Cardiac fibroblast (primary cell): ENCODE measurements around the gene HYI.
"Not testable (repeated sequence)": the region's sequence is repeated elsewhere in the genome, so short reads cannot be mapped to it uniquely, and the experiment has no call there.

Experiments
- DNase-seq, 2 donors: peaks; one replicate each; pipeline versions ENCODE4 v3.0.0 to v3.0.0-alpha.2; 2010; ENCODE audit warnings: low read depth in 2 of 2
- H3K4me3 ChIP-seq, 2 donors: replicated peaks in 1 of 2; 1 replicate in 1 of 2; 2 replicates in 1 of 2; pipeline ENCODE4 v1.5.1; 2011; ENCODE audit warnings: low read depth in 2 of 2, low read length in 2 of 2, mild to moderate bottlenecking in 2 of 2, moderate library complexity in 1 of 2
- TF ChIP-seq, protein P1 (sequence below): IDR thresholded peaks from one replicate; pipeline ENCODE4 v1.5.1; 2011; ENCODE audit warnings: low read depth, mild to moderate bottlenecking, low read length, inconsistent platforms

Gene HYI

DNA sequence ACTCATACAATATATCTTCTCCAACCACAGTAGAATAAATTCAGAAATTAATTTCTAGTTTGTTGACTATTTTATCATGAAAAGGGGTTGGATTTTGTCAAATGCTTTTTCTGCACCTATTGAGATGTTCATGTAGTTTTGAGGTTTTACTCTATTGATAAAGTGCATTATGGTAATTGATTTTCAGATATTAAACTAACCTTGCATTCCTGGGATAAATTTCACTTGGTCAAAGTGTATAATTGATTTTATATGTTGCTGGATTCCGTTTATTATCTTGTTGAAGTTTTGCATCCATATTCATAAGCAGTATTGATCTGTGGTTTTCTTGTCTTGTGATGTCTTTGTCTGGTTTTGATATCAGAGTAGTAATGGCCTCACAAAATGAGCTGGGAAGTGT lies 34.4 kb upstream of the HYI start:
- TF ChIP-seq, protein P1, sequence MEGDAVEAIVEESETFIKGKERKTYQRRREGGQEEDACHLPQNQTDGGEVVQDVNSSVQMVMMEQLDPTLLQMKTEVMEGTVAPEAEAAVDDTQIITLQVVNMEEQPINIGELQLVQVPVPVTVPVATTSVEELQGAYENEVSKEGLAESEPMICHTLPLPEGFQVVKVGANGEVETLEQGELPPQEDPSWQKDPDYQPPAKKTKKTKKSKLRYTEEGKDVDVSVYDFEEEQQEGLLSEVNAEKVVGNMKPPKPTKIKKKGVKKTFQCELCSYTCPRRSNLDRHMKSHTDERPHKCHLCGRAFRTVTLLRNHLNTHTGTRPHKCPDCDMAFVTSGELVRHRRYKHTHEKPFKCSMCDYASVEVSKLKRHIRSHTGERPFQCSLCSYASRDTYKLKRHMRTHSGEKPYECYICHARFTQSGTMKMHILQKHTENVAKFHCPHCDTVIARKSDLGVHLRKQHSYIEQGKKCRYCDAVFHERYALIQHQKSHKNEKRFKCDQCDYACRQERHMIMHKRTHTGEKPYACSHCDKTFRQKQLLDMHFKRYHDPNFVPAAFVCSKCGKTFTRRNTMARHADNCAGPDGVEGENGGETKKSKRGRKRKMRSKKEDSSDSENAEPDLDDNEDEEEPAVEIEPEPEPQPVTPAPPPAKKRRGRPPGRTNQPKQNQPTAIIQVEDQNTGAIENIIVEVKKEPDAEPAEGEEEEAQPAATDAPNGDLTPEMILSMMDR = no peak
- H3K4me3 ChIP-seq = no peak overlapping the region
- DNase-seq = no peak

DNA sequence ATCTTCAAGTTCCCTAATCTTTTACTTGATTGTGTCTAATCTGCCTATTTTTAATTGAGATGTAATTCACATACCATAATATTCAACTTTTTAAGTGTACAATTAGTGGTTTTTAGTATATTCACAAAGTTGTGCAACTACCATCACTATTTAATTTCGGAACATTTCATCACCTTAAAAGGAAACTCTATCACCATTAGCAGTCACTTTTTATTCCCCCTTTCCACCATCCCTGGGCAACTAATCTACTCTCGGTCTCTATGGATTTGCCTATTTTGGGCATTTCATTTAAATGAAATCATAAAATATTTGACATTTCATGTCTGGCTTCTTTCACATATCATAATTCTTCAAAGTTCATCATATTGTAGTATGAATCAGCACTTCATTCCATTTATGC lies 30.6 kb upstream of the HYI start:
- no peak overlapping the region for H3K4me3 ChIP-seq
- TF ChIP-seq, protein P1 = no peak
- no peak for DNase-seq

DNA sequence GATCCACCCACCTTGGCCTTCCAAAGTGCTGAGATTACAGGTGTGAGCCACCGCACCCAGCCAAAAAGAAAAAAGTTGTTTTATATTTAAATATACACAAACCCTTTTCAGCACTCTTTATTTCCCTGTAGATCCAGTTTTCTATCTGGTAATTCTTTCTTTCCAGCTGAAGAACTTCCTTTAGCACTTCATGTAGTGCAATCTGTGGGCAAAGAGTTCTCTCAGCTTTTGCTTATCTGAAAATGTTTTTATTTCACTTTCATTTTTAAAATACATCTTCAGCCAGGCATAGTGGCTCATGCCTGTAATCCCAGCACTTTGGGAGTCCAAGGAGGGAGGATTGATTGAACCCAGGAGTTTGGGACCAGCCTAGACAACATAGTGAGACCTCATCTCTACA lies 28.5 kb upstream of the HYI start:
- no peak overlapping the region for H3K4me3 ChIP-seq
- DNase-seq = peak in 1 of 2 donors; percentile 19
- TF ChIP-seq, protein P1 = no peak

DNA sequence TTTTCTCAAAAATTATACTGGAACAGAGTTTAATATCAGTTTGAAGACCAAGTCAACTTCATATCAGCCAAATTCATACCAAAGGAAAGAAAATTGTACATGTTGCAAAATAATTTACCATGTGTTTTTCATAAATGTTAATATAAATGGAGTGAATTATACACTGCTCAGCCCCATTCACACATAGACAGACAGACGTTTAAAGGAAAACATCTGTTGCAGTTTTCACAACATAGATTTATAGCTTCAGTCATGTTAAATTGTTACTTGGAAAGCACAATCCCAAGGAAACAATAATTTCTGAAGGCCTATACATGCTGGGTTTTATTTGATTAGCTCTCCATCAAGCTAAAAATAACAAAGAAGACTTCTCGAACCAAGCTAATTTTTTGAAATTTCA lies 27.8 kb upstream of the HYI start:
- TF ChIP-seq, protein P1 = no peak
- DNase-seq = no peak

DNA sequence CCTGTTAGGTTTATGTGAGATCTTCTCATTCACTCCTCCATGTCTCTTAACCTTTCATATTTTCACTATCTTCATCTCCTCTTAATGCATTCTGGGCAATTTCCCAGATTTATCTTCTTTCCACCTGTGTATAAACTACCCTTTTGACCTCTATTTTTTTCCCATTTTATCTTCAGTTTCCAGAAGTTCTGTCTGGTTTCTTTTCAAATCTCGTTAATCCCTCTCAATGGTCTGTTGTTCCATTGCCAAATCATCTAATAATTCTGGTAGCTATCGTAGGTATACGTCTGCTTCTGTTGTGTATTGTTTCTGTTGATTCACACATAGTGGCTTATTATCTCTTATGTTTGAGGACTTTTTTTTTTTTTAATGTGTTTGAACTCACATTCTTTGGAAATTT lies 25.7 kb upstream of the HYI start:
- DNase-seq = no peak
- TF ChIP-seq, protein P1 = no peak
- H3K4me3 ChIP-seq = no peak overlapping the region

More for the DNA sequence above, 27.8 kb upstream of the HYI start:
- H3K4me3 ChIP-seq = no peak overlapping the region

DNA sequence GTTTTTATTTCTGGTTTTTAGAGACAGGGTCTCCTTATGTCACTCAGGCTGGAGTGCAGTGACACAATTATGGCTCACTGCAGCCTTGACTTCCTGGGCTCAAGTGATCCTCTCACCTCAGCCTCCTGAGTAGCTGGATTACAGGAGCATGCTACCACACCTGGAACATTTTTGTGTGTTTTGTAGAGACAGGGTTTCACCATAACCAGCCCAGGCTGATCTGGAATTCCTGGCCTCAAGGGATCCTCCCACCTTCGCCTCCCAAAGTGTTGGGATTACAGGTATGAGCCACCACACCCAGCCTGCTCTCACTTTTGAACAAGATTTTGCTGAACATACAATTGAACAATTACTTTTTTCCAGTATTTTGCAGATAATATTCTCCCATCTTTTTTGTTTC lies 24.0 kb upstream of the HYI start:
- TF ChIP-seq, protein P1 = no peak
- DNase-seq = no peak
- H3K4me3 ChIP-seq = no peak overlapping the region

DNA sequence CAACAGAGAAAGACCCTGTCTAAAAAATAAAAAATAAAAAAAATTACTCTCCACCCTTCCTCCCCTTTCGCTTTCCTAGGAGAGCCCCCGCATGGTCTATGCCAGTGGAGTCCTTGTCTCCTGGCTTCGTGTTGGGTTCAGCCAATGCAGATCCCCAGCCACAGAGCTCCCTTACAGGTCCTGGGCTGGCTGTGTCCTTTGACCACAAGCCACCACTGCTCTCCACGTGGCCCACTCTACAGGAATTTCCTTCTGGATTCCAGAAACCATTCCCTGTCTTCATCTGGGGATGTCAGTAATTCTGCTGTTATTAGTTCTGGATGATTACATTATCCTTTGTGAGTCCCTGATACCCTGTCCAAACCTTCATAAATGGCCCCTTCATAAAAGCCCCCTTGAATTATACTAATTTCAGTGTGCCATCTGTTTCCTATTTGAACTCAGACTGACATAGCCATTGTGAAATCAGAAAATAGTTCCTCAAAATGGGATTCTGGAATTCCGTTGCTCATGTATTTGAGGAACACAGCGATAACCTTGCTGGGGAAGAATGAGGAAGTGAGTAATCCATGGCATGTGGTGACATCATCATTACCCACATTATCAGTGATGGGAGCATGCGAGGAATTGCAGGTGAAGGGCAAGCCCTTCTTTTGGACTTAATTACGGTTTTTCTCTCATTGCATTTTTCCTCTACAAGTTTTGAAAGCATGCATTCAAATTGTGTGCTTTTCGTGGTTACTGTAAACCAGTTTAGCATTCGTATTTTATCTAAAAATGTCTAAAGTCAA lies 22.1 kb upstream of the HYI start:
- H3K4me3 ChIP-seq = not testable (repeated sequence)
- peak; percentile 28 to 77 for DNase-seq
